D721Med (cell line): Measurements from ENCODE around the gene WDCP.
"Not testable (repeated sequence)": the region's sequence is repeated elsewhere in the genome, so short reads cannot be mapped to it uniquely, and the experiment has no call there.

Experiments used
- DNase-seq: peaks from one replicate; pipeline ENCODE4 v3.0.0; 2011; ENCODE audit warnings: low spot score; ENCODE audit not compliant: insufficient read length
- FAIRE-seq: peaks from 2 replicates; lab custom pipeline; 2011; peaks lifted over from hg19 to GRCh38; lab: Jason Lieb, UNC
- CTCF ChIP-seq: IDR thresholded peaks from 2 replicates; pipeline ENCODE4 v1.5.1; 2012; ENCODE audit warnings: mild to moderate bottlenecking, control low read depth; ENCODE audit not compliant: insufficient read depth; ENCODE audit errors: missing control alignments

Gene WDCP

GRCh38 chr2:24016376-24016761 is 30.8 kb downstream of the WDCP start:
- no peak for DNase-seq
- no peak for FAIRE-seq
- TF ChIP-seq CTCF: no peak

- no peak for TF ChIP-seq CTCF
- FAIRE-seq (no peak), DNase-seq (no peak)
These were observed 31.4 kb downstream of the WDCP start for GRCh38 chr2:24015562-24016375.

GRCh38 chr2:24014902-24015301 is 32.3 kb downstream of the WDCP start:
- not testable (repeated sequence) for FAIRE-seq, DNase-seq

GRCh38 chr2:24012521-24013188 is 34.5 kb downstream of the WDCP start:
- TF ChIP-seq CTCF: no peak
- DNase-seq (no peak), FAIRE-seq (no peak)

GRCh38 chr2:24011250-24012104 is 35.7 kb downstream of the WDCP start:
- DNase-seq (no peak), FAIRE-seq (no peak)
- TF ChIP-seq CTCF: no peak

GRCh38 chr2:24010477-24011249 is 36.5 kb downstream of the WDCP start:
- no peak for FAIRE-seq
- no peak for DNase-seq
- no peak for TF ChIP-seq CTCF
